Left ventricle myocardium superior (tissue), 1 donor: Measurements from ENCODE around the gene IFT74. TPM values are rescaled to one million over a fixed set of nuclear protein-coding genes. Genes with fewer than 3 reads are reported as not detected.
A peak's percentile ranks its signal among the peaks of the same experiment; 100 is the strongest.

Experiments
- ATAC-seq: fragments of 200-7000 bp; cut with Tn5 transposase; one replicate; pipeline ENCODE4 v1.9.1; 2020; ENCODE audit warnings: mild to moderate bottlenecking, moderate library complexity
- DNase-seq: peaks from one replicate; pipeline ENCODE4 v3.0.0-alpha.2; 2020
- intact Hi-C: fragments of 100-400 bp; cut with micrococcal nuclease; formaldehyde crosslinking; loops from one replicate; pipeline ENCODE4 v1.11.0; 2022
- long read RNA-seq: library from polyadenylated mRNA; unstranded; transcript quantifications from one replicate; pipeline ENCODE4 v2.0.0, GENCODE V29; 2021
- total RNA-seq: library from RNA; stranded (reverse); fragmentation: NEBNext Ultra II Directional; extraction: Animal tissue kit (Norgen Biotek cat#: 25700); gene quantifications from one replicate; pipeline ENCODE4 v1.2.1, GENCODE V29; 2021
- donor health status: DM: no; HTN: yes; CAD: no; lungs with severe emphysema.

Gene IFT74
- 9.2 TPM for total RNA-seq
- long read RNA-seq, transcript IFT74-201 (20 exons, 2,160 nt), result major isoform, 6 of 13 reads
- long read RNA-seq, partial matches to known transcripts, result 6 of 13 reads
- long read RNA-seq, other reads (novel, unspliced or antisense), result 1 of 13 reads

DNA sequence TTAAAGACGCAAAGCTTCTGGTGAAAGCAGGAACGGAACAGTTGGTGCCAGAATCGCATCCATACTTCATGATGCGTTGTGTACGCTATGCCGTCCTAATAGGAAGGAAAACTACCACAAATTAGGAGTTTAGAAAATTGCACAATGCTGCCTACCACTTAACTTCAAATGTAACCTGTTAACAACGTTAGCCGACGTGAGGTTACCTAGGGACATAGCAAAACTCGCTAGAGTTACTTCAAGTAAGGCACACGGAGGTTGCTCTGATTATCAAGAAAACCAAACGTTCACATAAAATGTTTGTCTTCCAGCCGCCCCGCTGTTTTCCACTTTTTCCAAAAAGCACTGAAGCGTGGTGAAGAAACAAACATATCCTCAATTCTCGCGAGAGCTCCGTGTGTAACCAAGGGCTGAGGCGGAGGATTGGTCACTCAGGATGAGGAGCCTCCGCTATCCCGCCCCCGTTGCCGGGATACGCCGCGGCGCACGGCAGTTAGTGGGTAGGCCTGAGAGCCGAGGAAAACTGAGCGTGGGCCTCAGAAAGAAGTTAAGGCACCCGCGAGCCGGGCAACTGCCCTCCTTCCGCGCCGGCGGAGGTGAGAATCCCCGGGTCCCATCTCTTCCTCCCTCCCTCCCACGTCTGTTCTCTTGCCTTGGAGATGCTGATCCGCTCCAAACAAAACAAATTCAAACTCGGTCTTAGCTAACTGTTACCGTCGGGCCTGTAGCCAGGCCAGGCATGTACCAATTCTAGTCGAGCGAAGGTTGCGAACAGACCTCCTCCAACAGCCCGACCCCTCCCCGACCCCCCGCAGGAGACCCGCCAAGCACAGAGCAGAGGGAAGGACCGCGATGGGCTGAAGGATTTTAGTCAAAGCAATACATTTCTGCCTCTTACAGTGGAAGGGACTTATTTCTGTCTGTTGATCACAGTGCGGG is at the start of gene IFT74:
Gene IFT74 (plus strand): TSS at position 492 of the 939 bp plus-strand sequence. CDS start 5,556 bp downstream, outside the sequence.
- ATAC-seq (peak; percentile 100), DNase-seq (peak; percentile 98)
- intact Hi-C loops, result no loop called here

DNA sequence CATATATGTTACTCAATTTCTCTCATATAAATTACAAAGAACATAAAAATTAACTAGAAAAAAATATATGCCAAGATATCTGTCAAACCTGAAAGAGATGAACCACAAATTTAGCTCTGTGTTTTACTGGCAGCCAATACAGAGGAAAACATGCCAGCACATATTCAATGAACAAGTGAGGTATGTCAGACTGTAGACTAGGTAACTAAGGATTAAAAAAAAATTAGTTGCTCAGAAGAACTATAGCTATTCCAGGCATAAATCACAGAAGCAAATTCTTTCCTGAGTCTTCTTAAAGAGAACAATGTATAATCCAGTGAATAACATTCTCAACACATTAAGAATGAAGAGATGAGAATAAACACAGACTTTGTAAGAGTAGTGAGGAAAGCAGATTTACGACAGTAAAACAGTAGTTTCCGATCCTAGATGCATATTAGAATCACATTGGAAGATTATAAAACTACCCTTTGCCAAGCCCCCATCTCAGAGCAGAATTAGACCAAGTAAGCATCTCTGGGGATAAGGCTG is 43.0 kb upstream of the IFT74 start:
- intact Hi-C loops, result no loop called here

DNA sequence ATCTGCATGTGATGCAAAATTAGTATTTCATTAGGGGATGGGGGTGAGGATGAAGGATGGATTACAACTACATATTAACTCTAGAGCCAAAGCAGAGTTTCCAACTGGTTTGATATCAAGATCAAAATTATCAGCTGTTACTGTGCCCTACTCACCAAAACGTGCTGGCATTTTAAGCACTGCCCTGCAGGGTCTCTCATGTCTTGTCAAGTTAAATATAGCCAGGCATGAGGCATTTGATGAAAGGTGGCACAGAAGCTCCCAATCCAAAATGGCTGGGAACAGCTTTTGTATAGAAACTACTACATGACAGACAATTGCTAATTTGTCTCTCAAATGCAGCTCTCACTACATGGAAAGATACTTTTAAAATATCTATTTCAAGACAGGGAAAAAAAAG is 36.5 kb upstream of the IFT74 start:
- ATAC-seq, result no peak

More for the DNA sequence above, 43.0 kb upstream of the IFT74 start:
- ATAC-seq, result no peak
- no peak for DNase-seq

DNA sequence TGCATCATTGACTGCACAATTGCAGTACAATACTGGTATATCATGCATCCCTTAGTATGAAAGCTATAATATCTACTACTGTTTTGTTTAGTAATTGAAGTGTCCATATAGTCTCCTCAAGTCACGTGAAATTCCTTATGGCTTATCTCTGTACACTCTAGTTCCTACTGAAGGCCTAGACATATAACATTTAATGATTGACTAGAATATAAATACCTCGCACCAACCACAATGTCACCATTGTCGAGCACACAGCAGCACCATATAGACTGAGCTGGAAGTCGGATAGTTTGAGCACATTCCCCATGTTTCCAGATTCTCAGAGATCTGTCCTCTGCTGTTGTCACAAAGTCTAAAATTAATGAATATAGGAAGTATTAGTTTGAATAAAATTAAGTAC is 30.6 kb upstream of the IFT74 start:
- intact Hi-C loops, result no loop called here
- DNase-seq, result no peak
- no peak for ATAC-seq

More for the DNA sequence above, 36.5 kb upstream of the IFT74 start:
- no peak for DNase-seq
- intact Hi-C loops, result no loop called here

DNA sequence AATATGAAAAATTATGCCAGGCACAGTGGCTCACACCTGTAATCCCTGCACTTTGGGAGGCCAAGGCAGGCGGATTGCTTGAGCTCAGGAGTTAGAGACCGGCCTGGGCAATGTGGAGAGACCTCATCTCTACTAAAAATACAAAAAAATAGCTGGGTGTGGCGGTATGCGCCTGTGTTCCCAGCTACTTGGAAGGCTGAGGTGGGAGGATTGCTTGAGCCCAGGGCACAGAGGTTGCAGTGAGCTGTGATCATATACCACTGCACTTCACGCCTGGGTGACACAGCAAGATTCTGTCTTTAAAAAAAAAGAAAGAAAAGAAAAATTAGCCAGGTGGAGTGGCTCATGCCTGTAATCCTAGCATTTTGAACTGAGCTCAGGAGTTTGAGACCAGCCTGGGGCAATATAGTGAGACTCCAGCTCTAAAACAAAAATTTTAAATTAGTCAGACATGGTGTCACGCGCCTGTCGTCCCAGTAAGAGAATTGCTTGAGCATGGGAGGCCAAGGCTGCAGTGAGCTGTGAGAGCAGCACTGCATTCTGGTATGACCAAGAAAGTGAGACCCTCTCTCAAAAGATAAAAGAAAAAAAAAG is 27.2 kb upstream of the IFT74 start:
- no peak for ATAC-seq
- intact Hi-C loops, result no loop called here
- DNase-seq, result no peak

DNA sequence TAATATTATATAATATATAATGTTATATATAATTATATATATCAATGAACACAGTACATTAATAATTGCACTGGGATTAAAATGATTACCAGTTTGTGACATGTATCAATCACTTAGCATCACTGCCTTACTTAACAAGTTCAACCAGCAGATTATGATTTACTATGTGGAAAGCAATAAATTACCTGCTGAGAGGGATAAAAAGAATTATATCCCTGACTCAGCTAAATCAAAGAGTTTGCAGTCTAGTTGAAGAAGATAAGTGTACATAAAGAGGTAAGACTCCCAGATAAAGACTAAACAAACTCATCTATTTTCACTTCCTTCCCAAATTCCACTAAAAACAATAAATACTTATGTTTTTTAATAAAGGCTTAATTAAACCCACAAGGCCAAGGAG is 20.4 kb upstream of the IFT74 start:
- intact Hi-C loops, result no loop called here
- ATAC-seq (no peak), DNase-seq (no peak)

DNA sequence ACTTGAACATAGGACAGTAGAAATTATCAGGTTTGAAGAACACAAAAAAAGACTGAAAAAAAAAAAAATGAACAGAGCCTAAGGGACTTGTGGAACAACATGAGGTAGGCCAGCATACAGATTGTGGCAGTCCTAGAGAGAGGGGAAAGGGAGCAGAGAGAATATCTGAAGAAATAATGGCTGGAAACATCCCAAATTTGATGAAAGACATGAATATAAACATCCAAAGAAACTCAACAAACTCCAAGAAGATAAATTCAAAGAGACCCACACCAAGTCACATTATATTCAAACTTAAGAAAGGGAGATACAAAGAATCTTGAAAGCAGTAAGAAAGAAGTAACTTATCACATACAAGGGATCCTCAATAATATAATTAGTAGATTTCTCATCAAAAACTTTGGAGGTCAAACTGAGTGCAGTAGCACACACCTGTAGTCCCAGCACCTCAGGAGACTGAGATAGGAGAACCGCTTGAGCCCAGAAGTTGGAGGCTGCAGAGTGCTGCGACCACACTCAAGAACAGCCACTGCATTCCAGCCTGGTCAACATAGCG is 18.3 kb upstream of the IFT74 start:
- intact Hi-C loops, result no loop called here
- DNase-seq (no peak), ATAC-seq (no peak)

DNA sequence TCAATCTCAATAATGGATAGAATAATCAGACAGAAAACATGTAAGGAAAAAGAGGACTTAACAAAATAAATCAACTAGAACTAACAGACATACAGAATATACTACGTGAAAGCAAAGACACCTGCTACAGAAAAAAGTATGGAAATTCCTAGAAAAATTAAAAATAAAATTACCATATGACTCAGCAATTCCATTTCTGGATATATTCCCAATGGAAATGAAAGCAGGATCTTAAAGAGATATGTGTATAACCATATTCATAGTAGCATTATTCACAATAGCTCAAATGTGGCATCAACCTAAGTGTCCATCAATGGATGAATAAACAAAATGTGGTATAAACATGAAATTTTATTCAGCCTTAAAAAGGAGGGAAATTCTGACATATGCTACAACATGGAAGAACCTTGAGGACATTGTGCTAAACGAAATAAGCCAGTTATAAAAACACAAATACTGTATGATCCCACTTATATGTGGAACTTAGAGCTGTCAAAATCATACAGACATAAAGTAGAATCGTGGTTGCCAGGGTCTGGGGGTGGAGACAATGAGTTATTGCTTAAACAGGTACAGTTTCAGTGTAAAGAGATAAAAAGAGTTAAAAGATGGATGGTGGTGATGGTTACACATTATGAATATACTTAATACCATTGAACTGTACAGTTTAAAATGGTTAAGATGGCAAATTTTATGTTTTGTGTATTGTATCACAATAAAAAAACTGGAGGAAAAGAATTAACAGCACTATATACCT is 16.1 kb upstream of the IFT74 start:
- ATAC-seq, result no peak
- intact Hi-C loops, result loop anchor here (5.0 kb wide), 1 partner anchor 48 kb away; the partner anchor contains the start of gene CAAP1
- DNase-seq, result no peak

DNA sequence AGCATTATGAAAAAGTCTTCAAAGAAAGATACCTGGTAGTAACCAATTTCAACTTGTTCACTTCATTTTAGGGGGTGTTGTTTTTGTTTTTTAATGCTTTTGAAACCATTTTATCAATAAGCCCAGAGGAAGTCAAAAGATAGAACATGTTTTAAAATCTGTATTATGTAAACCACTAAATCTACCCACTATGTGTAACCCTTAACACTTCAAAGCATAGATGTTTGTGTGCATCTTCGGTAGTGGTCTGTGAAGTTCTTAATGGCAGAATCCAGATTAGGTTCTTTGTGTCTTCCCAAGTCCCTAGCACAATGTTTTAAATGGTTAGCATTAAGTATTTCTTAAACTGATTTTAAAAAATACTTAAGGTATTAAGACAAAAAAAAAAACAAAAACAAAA is 15.4 kb upstream of the IFT74 start:
- no peak for DNase-seq
- intact Hi-C loops, result loop anchor here (5.0 kb wide), 1 partner anchor 48 kb away; the partner anchor contains the start of gene CAAP1
- ATAC-seq, result no peak

DNA sequence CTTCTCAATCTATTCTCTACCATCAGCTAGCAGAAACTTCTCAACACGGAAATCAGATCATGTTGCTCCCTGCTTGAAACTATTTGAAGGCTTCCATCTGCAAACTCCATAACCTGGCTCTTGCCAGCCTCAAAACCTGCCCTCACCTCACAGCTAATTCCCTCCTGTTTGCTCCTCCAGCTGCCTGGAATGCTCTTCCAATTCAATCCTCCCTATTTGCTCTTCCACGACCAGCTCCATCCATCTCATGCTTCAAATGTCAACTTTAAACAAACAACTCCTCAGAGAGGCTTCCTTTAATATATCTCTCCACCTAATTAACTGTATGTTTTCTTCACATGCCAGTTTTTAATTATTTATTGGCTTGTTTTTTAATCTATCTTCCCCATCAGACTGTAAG is 10.6 kb upstream of the IFT74 start:
- ATAC-seq (no peak), DNase-seq (no peak)
- intact Hi-C loops, result no loop called here

DNA sequence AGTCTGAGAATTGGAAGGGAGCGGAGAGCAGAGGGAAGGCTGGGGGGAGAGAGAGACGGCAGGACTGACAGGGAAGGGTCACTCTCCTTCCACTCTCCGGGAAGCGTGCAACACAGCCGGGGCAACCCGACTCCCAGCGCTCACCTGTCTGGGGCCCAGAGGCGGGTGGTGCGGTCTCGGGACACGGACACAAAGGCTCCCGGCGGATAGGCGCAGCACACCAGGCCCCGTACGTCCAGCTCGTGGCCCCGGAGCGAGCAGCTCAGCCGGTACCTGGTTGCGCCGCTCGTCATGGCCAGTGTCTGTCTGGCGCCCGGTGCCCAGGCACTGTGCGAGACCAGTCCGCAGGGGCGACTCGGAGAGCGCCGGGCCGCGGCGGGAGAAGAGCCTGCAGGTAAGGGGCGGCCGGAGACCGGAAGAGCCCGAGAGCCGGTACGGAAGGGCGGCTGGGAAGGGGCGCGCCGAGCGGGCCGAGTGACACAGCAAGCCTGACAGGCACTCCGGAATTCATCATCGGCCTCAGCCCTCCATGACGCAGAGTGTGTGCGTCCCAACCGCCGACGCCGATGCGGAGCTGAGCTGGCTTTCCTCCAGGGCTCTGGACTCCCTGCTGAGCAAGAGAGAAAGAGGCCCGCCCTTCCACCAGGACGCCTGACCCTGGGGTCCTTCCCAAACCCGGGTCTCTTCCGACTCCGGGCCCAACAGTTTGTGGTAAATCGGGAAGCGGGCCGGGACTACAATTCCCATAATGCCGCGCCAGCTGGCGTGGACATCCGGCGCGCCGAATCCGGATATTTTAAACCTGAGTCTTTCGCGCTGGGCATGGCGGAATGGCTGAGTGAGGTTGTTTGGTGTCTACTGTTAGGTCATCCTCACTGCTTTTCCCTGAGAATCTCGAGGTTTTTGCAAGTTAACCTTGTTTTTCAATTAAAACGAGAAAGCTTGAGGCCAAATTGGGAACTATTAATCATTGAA is 9.2 kb upstream of the IFT74 start, which contains the start of gene PLAA:
Gene PLAA (minus strand): TSS at position 490 of the 975 bp plus-strand sequence. CDS start 197 bp downstream, at position 293.
- DNase-seq (peak; percentile 92), ATAC-seq (peak; percentile 100)
- intact Hi-C loops, result no loop called here

DNA sequence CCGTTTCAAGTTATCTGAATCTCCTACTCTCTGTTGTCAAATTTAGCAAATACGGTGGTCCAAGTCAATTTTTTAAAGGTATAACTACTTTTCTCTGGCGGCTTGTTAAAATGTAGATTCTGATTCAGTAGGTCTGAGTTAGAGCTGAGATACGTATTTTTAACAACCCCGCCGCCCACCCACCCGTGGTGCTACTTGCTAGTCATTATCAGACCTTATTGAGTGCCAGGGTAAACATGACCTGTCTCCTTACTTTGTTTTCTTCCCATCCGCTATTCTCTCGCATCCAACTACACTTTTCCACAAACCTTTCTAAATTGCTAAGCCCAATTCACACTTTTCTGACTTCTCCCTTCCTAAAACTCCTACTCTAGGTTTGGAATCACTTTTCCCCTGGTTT is 8.5 kb upstream of the IFT74 start:
- ATAC-seq, result no peak
- intact Hi-C loops, result no loop called here
- no peak for DNase-seq

DNA sequence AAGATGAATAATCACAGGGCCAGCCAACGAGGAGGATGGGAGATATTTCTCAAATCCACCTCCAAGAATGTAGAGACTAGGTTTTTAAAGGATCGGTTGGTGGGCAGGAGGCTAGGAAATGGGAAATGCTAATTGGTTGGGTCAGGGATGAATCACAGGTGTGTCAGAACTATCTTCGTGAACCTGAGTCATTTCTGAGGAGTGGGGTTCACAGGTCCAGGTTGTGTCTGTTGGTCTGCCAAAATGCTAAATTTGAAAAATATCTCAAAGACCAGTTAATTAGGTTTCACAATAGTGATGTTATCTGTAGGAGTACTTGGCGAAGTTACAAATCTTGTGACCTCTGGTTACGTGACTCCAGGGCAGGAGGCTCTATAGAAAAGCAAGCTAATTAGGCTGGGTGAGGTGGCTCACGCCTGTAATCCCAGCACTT is 6.6 kb upstream of the IFT74 start:
- DNase-seq (no peak), ATAC-seq (no peak)
- intact Hi-C loops, result no loop called here

DNA sequence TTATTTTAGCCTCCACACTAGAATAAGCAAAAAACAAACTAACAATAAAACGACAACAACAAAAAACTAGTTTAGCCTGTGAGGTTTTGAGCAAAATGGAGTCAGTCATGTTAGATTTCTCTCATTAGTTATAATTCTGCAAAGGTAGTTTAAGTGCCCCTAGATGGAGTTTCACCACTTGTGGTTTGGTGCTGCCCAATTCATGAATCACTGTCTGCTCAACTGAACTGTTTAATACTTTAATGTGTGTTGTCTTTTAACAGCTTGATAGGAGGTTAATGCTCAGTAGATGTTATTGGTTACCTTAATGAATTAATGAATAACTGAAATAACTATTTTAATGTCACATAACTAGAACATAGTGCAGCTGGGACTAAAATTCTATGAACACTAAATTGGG is 5.7 kb upstream of the IFT74 start:
- DNase-seq (no peak), ATAC-seq (no peak)
- intact Hi-C loops, result no loop called here

DNA sequence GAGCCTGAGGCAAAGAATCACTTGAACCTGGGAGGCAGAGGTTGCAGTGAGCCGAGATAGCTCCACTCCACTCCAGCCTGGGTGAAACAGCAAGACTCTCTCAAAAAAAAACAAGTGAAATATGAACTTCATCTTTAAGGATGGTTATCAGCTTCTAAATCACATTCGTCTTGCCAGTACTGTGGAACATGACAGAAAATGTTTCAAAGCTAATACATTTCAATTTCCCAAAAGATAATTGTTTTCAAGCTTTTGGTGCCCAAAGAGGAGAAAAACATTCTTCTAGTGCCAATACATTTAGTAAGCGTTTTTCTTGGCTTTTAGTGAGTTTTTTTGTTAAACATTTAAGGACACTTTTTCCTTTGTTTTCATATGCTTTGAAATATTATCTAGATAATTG is 4.4 kb upstream of the IFT74 start:
- DNase-seq (no peak), ATAC-seq (no peak)
- intact Hi-C loops, result no loop called here

DNA sequence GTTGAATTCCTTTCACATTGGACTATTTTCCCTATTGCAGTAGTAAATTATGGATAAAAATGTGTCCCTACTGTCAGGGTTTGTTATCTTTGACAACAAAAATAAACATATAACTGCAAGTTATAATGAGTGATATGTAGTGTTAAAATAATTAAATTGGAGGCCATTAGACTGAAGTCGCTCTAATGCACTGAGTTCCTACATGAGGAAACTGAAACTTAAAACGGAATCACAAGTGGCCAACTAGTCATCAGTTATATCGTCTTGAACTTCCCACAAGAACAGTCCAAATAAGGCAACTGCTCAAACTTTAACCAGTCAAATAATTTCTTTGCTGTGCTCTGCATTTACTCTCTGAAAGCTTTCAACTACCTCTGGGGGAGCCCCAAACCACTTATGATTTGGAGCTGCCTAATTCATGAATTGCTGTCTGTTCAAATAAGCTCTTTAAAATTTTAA is 2.1 kb upstream of the IFT74 start:
- ATAC-seq, result no peak
- no peak for DNase-seq
- intact Hi-C loops, result no loop called here

DNA sequence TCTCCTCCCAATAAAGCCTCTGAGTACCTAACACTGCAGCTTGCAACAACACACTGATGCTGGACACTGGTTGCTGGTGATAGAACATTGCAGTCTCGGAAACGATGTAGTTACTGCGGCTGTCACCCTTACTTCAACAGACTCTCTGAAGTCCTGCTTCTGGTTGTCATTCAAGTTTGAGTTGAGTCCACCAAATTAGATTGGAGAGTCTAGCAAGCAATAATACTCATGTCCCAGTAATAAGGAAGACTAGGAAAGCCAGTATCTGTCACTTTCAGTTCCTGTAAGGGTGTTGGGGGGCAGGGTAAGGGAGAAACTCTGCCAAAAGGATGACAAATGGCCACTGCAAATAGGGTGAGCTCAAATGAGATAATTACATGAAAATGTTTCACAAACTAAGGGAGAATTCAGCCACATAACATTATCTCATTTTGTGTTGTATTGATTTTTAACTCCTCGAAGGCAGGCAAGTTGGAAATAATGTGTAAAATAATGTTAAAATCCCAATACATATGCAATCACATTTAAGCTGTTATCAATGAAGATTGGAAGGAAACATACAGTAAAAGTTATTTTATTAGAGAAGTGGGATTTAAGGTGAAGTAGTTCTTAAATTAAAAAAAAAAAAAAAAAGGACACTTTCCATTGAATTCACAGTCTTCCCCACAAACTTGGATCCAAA is 849 bp upstream of the IFT74 start:
- intact Hi-C loops, result no loop called here
- no peak for DNase-seq
- peak; percentile 41 for ATAC-seq
